ENCODE measurements around the gene THY1.

DNA sequence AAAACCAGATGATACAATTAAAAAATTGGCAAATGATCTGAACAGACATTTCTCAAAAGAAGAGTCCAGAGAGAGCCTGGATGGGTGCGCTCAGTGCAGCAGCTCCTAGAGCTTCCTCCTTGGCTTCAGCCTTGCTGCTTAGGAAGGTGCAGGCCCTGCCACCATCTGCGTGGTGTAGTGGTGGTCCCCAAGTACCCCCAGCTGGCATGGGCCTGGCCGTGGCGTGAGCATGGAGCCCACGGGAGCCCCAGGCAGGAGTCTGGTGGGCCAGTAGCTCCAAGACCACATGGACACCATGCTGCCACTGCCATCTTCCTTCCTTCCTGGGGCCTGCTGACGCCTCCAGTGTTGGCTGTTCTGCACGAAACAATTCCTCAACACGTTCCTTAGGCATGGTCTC, 20.5 kb downstream of the THY1 start:
- TF ChIP-seq, protein P1, sequence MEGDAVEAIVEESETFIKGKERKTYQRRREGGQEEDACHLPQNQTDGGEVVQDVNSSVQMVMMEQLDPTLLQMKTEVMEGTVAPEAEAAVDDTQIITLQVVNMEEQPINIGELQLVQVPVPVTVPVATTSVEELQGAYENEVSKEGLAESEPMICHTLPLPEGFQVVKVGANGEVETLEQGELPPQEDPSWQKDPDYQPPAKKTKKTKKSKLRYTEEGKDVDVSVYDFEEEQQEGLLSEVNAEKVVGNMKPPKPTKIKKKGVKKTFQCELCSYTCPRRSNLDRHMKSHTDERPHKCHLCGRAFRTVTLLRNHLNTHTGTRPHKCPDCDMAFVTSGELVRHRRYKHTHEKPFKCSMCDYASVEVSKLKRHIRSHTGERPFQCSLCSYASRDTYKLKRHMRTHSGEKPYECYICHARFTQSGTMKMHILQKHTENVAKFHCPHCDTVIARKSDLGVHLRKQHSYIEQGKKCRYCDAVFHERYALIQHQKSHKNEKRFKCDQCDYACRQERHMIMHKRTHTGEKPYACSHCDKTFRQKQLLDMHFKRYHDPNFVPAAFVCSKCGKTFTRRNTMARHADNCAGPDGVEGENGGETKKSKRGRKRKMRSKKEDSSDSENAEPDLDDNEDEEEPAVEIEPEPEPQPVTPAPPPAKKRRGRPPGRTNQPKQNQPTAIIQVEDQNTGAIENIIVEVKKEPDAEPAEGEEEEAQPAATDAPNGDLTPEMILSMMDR (conservative IDR thresholded peaks at IDR 0.05) = no peak
- TF ChIP-seq ZFX (IDR thresholded peaks at IDR 0.05) = no peak

Measured in C4-2B (cell line).